ENCODE data around the gene RIT2. TPM values are rescaled to one million over a fixed set of nuclear protein-coding genes. Genes with fewer than 3 reads are reported as not detected.

RIT2 gene
- total and polyA plus RNA-seq, 9 donors = not detected

- TF ChIP-seq POLR2A (IDR thresholded peaks at IDR 0.05) (no peak), CTCF (IDR thresholded peaks at IDR 0.05) (no peak), EP300 (IDR thresholded peaks at IDR 0.05) (no peak)
- Histone ChIP-seq H3K27me3 (no peaks in the 10 kb centered on the region), H3K27ac (no peak overlapping the region), H3K4me3 (no peak overlapping the region), H3K4me1 (ENCODE audit: insufficient read depth) (no peaks in the 10 kb centered on the region), H3K9me3 (no peaks in the 10 kb centered on the region), H3K36me3 (no peaks in the 10 kb centered on the region)
- WGBS, 3 donors = 87 to 89% (median 87%) methylated on average over 4 of the region's 4 CpGs
- DNase-seq = no peak
- intact Hi-C loops (cut with DNase I) = no loop called here
These were observed 157.1 kb downstream of the RIT2 start for GRCh38 chr18:42958353-42958752.

GRCh38 chr18:42956287-42956686 lies 159.2 kb downstream of the RIT2 start:
- 91 to 96% (median 92%) methylated on average over 3 of the region's 3 CpGs for whole genome bisulfite sequencing, 3 donors
- no peaks in the 10 kb centered on the region for H3K36me3 ChIP-seq
- no peaks in the 10 kb centered on the region for H3K27me3 ChIP-seq
- intact Hi-C loops (cut with DNase I) = no loop called here
- H3K27ac ChIP-seq = no peak overlapping the region
- no peaks in the 10 kb centered on the region for H3K9me3 ChIP-seq
- no peak overlapping the region for H3K4me3 ChIP-seq
- TF ChIP-seq EP300 (IDR thresholded peaks at IDR 0.05) = no peak
- TF ChIP-seq POLR2A (IDR thresholded peaks at IDR 0.05) = no peak
- no peak for TF ChIP-seq CTCF (IDR thresholded peaks at IDR 0.05)
- no peaks in the 10 kb centered on the region for H3K4me1 ChIP-seq (ENCODE audit: insufficient read depth)
- DNase-seq = no peak

- no peak for TF ChIP-seq POLR2A (IDR thresholded peaks at IDR 0.05)
- TF ChIP-seq EP300 (IDR thresholded peaks at IDR 0.05) = no peak
- no peak for TF ChIP-seq CTCF (IDR thresholded peaks at IDR 0.05)
- no peaks in the 10 kb centered on the region for H3K27me3 ChIP-seq
- 70 to 87% (median 76%) methylated on average over 1 of the region's 1 CpG for WGBS, 3 donors
- H3K36me3 ChIP-seq = no peaks in the 10 kb centered on the region
- H3K27ac ChIP-seq = no peak overlapping the region
- H3K9me3 ChIP-seq = no peaks in the 10 kb centered on the region
- no peak overlapping the region for H3K4me3 ChIP-seq
- intact Hi-C loops (cut with DNase I) = no loop called here
- H3K4me1 ChIP-seq (ENCODE audit: insufficient read depth) = no peaks in the 10 kb centered on the region
- no peak for DNase-seq
These were observed 160.6 kb downstream of the RIT2 start for GRCh38 chr18:42954887-42955286.

- Histone ChIP-seq H3K9me3 (no peaks in the 10 kb centered on the region), H3K4me3 (no peak overlapping the region), H3K27me3 (no peaks in the 10 kb centered on the region), H3K27ac (no peak overlapping the region), H3K4me1 (ENCODE audit: insufficient read depth) (no peaks in the 10 kb centered on the region), H3K36me3 (no peaks in the 10 kb centered on the region)
- intact Hi-C loops (cut with DNase I) = no loop called here
- 47 to 86% (median 77%) methylated on average over 1 of the region's 1 CpG for WGBS, 3 donors
- DNase-seq = no peak
- TF ChIP-seq CTCF (IDR thresholded peaks at IDR 0.05) = no peak
- TF ChIP-seq POLR2A (IDR thresholded peaks at IDR 0.05) = no peak
- no peak for TF ChIP-seq EP300 (IDR thresholded peaks at IDR 0.05)
These were observed 162.2 kb downstream of the RIT2 start for GRCh38 chr18:42953306-42953705.

GRCh38 chr18:42950732-42951131 lies 164.8 kb downstream of the RIT2 start:
- Histone ChIP-seq H3K36me3 (no peaks in the 10 kb centered on the region), H3K9me3 (no peaks in the 10 kb centered on the region), H3K27ac (no peak overlapping the region), H3K4me3 (no peak overlapping the region), H3K27me3 (no peaks in the 10 kb centered on the region), H3K4me1 (ENCODE audit: insufficient read depth) (no peaks in the 10 kb centered on the region)
- no peak for DNase-seq
- TF ChIP-seq EP300 (IDR thresholded peaks at IDR 0.05) (no peak), CTCF (IDR thresholded peaks at IDR 0.05) (no peak), POLR2A (IDR thresholded peaks at IDR 0.05) (no peak)
- intact Hi-C loops (cut with DNase I) = no loop called here

Measured in ovary (tissue), 9 donors.